IMR-90 (cell line): ENCODE measurements around the gene FAIM2. TPM values are rescaled to one million over a fixed set of nuclear protein-coding genes. Genes with fewer than 3 reads are reported as not detected.

Experiments used
- ATAC-seq: fragments of 200-7000 bp; cut with Tn5 transposase; 2 replicates; pipeline ENCODE4 v1.9.1; 2020; ENCODE audit warnings: low read depth, mild to moderate bottlenecking, moderate library complexity
- BruUV-seq: library from RNA; stranded (reverse); fragments of 400-500 nt; replicated peaks from 2 replicates; lab custom pipeline; 2021; lab: Mats Ljungman, UMichigan
- CTCF ChIA-PET: fragments of 300-600 bp; formaldehyde crosslinking; extraction: SDS; loops from one replicate; lab custom pipeline; 2021; ENCODE audit warnings: antibody characterized with exemption; lab: Yijun Ruan, JAX
- POLR2A ChIA-PET: fragments of 300-600 bp; sonication (Branson Sonifier 250); formaldehyde crosslinking; loops from one replicate; lab custom pipeline; 2022; ENCODE audit warnings: antibody characterized with exemption; ENCODE audit not compliant: unreplicated experiment; lab: Charles Lee
- DNase-seq: peaks from one replicate; pipeline ENCODE4 v3.0.0; 2013
- H2AFZ ChIP-seq: replicated peaks from 2 replicates; pipeline ENCODE3; 2013; ENCODE audit warnings: low read length, mild to moderate bottlenecking; ENCODE audit not compliant: poor library complexity
- H2AK5ac ChIP-seq: 2 replicates; pipeline ENCODE4 v1.6.1; 2013; ENCODE audit warnings: low read depth, low read length, inconsistent platforms
- H2AK9ac ChIP-seq: replicated peaks from 2 replicates; pipeline ENCODE3; 2013; ENCODE audit warnings: mild to moderate bottlenecking, low read depth, low read length, moderate library complexity; ENCODE audit not compliant: poor library complexity
- H2BK120ac ChIP-seq: 2 replicates; pipeline ENCODE4 v1.6.1; 2013; ENCODE audit warnings: low read depth, low read length, inconsistent platforms
- H2BK15ac ChIP-seq: 3 replicates; pipeline ENCODE4 v1.6.1; 2013; ENCODE audit warnings: low read depth, low read length, inconsistent platforms
- H2BK20ac ChIP-seq: 2 replicates; pipeline ENCODE4 v1.6.1; 2013; ENCODE audit warnings: low read depth, mild to moderate bottlenecking, inconsistent platforms, low read length, moderate library complexity
- H2BK5ac ChIP-seq: 2 replicates; pipeline ENCODE4 v1.6.1; 2013; ENCODE audit warnings: mild to moderate bottlenecking, low read depth, low read length, inconsistent platforms; ENCODE audit not compliant: poor library complexity, severe bottlenecking
- H3K14ac ChIP-seq: replicated peaks from 2 replicates; pipeline ENCODE4 v1.6.1; 2013; ENCODE audit warnings: low read depth, low read length, inconsistent platforms
- H3K18ac ChIP-seq: 2 replicates; pipeline ENCODE4 v1.6.1; 2013; ENCODE audit warnings: low read depth, low read length, control low read depth
- H3K23ac ChIP-seq: 2 replicates; pipeline ENCODE4 v1.6.1; 2013; ENCODE audit warnings: low read depth, low read length, inconsistent platforms
- H3K27ac ChIP-seq: 2 replicates; pipeline ENCODE4 v1.5.1; 2013; ENCODE audit warnings: mild to moderate bottlenecking, control low read depth, low read length; ENCODE audit not compliant: insufficient read depth
- H3K27me3 ChIP-seq: 2 replicates; pipeline ENCODE4 v1.6.1; 2013; ENCODE audit warnings: low read length; ENCODE audit not compliant: control insufficient read depth, insufficient read depth
- H3K36me3 ChIP-seq: 2 replicates; pipeline ENCODE4 v1.6.1; 2013; ENCODE audit warnings: low read length, mixed read lengths; ENCODE audit not compliant: control insufficient read depth, insufficient read depth
- H3K4ac ChIP-seq: 2 replicates; pipeline ENCODE4 v1.6.1; 2013; ENCODE audit warnings: low read depth, low read length, inconsistent platforms
- H3K4me1 ChIP-seq: 2 replicates; pipeline ENCODE4 v1.6.1; 2013; ENCODE audit warnings: low read length, mixed read lengths; ENCODE audit not compliant: control insufficient read depth, insufficient read depth
- H3K4me2 ChIP-seq: 2 replicates; pipeline ENCODE4 v1.6.1; 2013; ENCODE audit warnings: low read depth, mild to moderate bottlenecking, control low read depth, low read length, moderate library complexity
- H3K4me3 ChIP-seq: 2 replicates; pipeline ENCODE4 v1.5.1; 2013; ENCODE audit warnings: low read depth, mild to moderate bottlenecking, control low read depth, low read length, moderate library complexity; ENCODE audit not compliant: insufficient read depth
- H3K56ac ChIP-seq: 2 replicates; pipeline ENCODE4 v1.6.1; 2013; ENCODE audit warnings: low read length, inconsistent platforms; ENCODE audit not compliant: insufficient read depth; ENCODE audit errors: extremely low read depth
- H3K79me1 ChIP-seq, 2 experiments: 2 replicates each; pipeline ENCODE4 v1.6.1; 2013; ENCODE audit warnings: low read length in 2 of 2, inconsistent platforms in 1 of 2, low read depth in 1 of 2
- H3K9ac ChIP-seq: 2 replicates; pipeline ENCODE4 v1.6.1; 2013; ENCODE audit warnings: low read depth, low read length, control low read depth
- H3K9me1 ChIP-seq: 2 replicates; pipeline ENCODE4 v1.6.1; 2013; ENCODE audit warnings: low read length, inconsistent platforms; ENCODE audit not compliant: insufficient read depth
- H3K9me3 ChIP-seq: 2 replicates; pipeline ENCODE4 v1.6.1; 2013; ENCODE audit warnings: low read length; ENCODE audit not compliant: control insufficient read depth, insufficient read depth
- H4K20me1 ChIP-seq: 2 replicates; pipeline ENCODE4 v1.6.1; 2013; ENCODE audit warnings: low read length, inconsistent platforms; ENCODE audit not compliant: insufficient read depth
- H4K5ac ChIP-seq: 2 replicates; pipeline ENCODE4 v1.6.1; 2013; ENCODE audit warnings: mild to moderate bottlenecking, low read depth, low read length, control low read depth
- H4K8ac ChIP-seq, 2 experiments: 2 replicates each; pipeline ENCODE4 v1.6.1; 2013; ENCODE audit warnings: low read depth in 2 of 2, low read length in 2 of 2, control low read depth in 1 of 2, inconsistent platforms in 1 of 2
- H4K91ac ChIP-seq: 2 replicates; pipeline ENCODE4 v1.6.1; 2013; ENCODE audit warnings: low read depth, low read length, inconsistent platforms; ENCODE audit not compliant: insufficient read depth
- FOS ChIP-seq: fragments of 150-350 bp; IDR thresholded peaks from 2 replicates; pipeline ENCODE4 v1.6.1; 2016; ENCODE audit warnings: low read depth, low read length
- MAZ ChIP-seq: IDR thresholded peaks from 2 replicates; pipeline ENCODE4 v1.6.1; 2012; ENCODE audit warnings: low read depth, mild to moderate bottlenecking, low read length, improper control_type of control experiment, moderate library complexity, borderline replicate concordance
- NFE2L2 ChIP-seq: fragments of 150-350 bp; IDR thresholded peaks from 2 replicates; pipeline ENCODE4 v1.6.1; 2016; ENCODE audit warnings: low read depth, mild to moderate bottlenecking, low read length
- RAD21 ChIP-seq: IDR thresholded peaks from 2 replicates; pipeline ENCODE4 v1.6.1; 2012; ENCODE audit warnings: low read length, improper control_type of control experiment
- RFX5 ChIP-seq: IDR thresholded peaks from 2 replicates; pipeline ENCODE4 v1.8.0; 2012; ENCODE audit warnings: low read depth, mild to moderate bottlenecking, low read length, moderate library complexity
- SMC3 ChIP-seq: fragments of 150-350 bp; IDR thresholded peaks from 2 replicates; pipeline ENCODE4 v1.6.1; 2016; ENCODE audit warnings: low read depth, mild to moderate bottlenecking, antibody characterized with exemption, low read length, moderate library complexity
- WGBS, 2 experiments: methylation state at CpG; one replicate each; pipeline versions ENCODE4 v1.1.5 to v1.1.7; 2013; ENCODE audit warnings: missing lambda C conversion rate in 2 of 2; ENCODE audit not compliant: insufficient read length in 1 of 2; ENCODE audit errors: extremely low coverage in 2 of 2; 5-methylcytosine and 5-hydroxymethylcytosine counted together
- dilution Hi-C: fragments of 300-500 bp; cut with HindIII; formaldehyde crosslinking; loops from one replicate; pipeline ENCODE4 v1.14.3; 2018; ENCODE audit warnings: low sequenced_read_pairs; ENCODE audit not compliant: unreplicated experiment
- in situ Hi-C: fragments of 300-500 bp; cut with MboI; formaldehyde crosslinking; loops from 3 replicates; pipeline ENCODE4 v1.14.3; 2019; ENCODE audit warnings: low sequenced_read_pairs, inconsistent platforms, mixed read lengths
- intact Hi-C: fragments of 100-400 bp; cut with micrococcal nuclease; formaldehyde crosslinking; loops from 2 replicates; pipeline ENCODE4 v1.10.0; 2022
- polyA plus RNA-seq, 3 experiments: library from polyadenylated mRNA; depleted of rRNA; stranded (reverse); fragments of >200 nt; gene quantifications; 2 replicates each; pipeline ENCODE4 v1.2.3, GENCODE V29; 2012; ENCODE audit warnings: low replicate concordance in 1 of 3
- total RNA-seq: library from RNA; depleted of rRNA; stranded (reverse); fragments of >200 nt; gene quantifications from 2 replicates; pipeline ENCODE4 v1.2.3, GENCODE V29; 2012
- TF ChIP-seq, protein P1 (sequence below): conservative IDR thresholded peaks from 2 replicates; pipeline ENCODE4 v1.5.1; 2012; ENCODE audit warnings: mild to moderate bottlenecking, low read depth, low read length, improper control_type of control experiment
- TF ChIP-seq, protein P2 (sequence below): fragments of 150-350 bp; IDR thresholded peaks from 2 replicates; pipeline ENCODE4 v1.6.1; 2017; ENCODE audit warnings: mild to moderate bottlenecking, antibody characterized with exemption, low read length, low read depth

The FAIM2 gene
- total and polyA plus RNA-seq, 2 of the 4 experiments (the other 2 are of a cell fraction) = 0.72 to 5.3 TPM

DNA sequence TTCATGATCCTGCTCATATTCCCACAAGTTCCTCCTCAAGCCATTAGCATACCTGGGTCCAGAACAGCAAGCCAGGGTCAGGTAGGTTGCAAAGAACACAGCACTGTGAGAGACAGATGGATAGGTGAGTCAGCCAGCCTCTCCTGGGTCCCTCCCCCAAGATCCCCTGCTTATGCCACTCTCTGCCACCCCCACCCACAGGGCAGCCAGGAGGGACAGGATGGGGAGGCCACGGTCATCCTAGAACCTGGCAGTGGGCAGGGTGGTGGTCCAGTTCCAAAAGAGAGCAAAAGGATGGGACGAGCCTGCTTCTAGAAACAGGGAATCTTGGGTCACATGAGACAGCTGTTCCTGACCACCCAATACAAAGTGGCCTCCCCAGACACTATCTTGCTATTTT, 12.7 kb downstream of the FAIM2 start:
- no peaks in the 10 kb centered on the region for H3K9me1 ChIP-seq
- H3K9ac ChIP-seq = no peak overlapping the region
- no peak overlapping the region for H2AFZ ChIP-seq
- H4K5ac ChIP-seq = no peak overlapping the region
- no peak overlapping the region for H2AK5ac ChIP-seq
- dilution Hi-C loops = no loop called here
- no peaks in the 10 kb centered on the region; the same call in 1 of the 2 replicates for H3K4me1 ChIP-seq
- no peak overlapping the region for H2BK15ac ChIP-seq
- H3K27me3 ChIP-seq = peaks cover 47% of the 10 kb centered on the region
- H3K4me3 ChIP-seq = no peak overlapping the region
- CTCF ChIA-PET = no interaction called here
- no peak overlapping the region for H3K4ac ChIP-seq
- DNase-seq = no peak
- TF ChIP-seq, protein P1, sequence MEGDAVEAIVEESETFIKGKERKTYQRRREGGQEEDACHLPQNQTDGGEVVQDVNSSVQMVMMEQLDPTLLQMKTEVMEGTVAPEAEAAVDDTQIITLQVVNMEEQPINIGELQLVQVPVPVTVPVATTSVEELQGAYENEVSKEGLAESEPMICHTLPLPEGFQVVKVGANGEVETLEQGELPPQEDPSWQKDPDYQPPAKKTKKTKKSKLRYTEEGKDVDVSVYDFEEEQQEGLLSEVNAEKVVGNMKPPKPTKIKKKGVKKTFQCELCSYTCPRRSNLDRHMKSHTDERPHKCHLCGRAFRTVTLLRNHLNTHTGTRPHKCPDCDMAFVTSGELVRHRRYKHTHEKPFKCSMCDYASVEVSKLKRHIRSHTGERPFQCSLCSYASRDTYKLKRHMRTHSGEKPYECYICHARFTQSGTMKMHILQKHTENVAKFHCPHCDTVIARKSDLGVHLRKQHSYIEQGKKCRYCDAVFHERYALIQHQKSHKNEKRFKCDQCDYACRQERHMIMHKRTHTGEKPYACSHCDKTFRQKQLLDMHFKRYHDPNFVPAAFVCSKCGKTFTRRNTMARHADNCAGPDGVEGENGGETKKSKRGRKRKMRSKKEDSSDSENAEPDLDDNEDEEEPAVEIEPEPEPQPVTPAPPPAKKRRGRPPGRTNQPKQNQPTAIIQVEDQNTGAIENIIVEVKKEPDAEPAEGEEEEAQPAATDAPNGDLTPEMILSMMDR = no peak
- TF ChIP-seq MAZ (no peak), FOS (no peak), SMC3 (no peak), NFE2L2 (no peak), RAD21 (no peak), RFX5 (no peak)
- TF ChIP-seq, protein P2, sequence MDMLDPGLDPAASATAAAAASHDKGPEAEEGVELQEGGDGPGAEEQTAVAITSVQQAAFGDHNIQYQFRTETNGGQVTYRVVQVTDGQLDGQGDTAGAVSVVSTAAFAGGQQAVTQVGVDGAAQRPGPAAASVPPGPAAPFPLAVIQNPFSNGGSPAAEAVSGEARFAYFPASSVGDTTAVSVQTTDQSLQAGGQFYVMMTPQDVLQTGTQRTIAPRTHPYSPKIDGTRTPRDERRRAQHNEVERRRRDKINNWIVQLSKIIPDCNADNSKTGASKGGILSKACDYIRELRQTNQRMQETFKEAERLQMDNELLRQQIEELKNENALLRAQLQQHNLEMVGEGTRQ = no peak
- H3K79me1 ChIP-seq = no peaks in the 10 kb centered on the region
- no peak overlapping the region for H3K4me2 ChIP-seq
- H4K20me1 ChIP-seq = no peaks in the 10 kb centered on the region; the same call in 1 of the 2 replicates
- intact Hi-C loops = no loop called here
- H3K23ac ChIP-seq = no peak overlapping the region
- H4K8ac ChIP-seq = no peak overlapping the region
- POLR2A ChIA-PET = no interaction called here
- H3K14ac ChIP-seq = no peak overlapping the region
- no peak for ATAC-seq
- no peak overlapping the region for H2BK5ac ChIP-seq
- no peaks in the 10 kb centered on the region for H3K9me3 ChIP-seq
- no CpG with 5 or more reads among the region's 2 CpGs for WGBS, 2 experiments
- no TSS peak for BruUV-seq
- no peak overlapping the region for H2BK20ac ChIP-seq
- H4K91ac ChIP-seq = no peak overlapping the region
- no peak overlapping the region for H3K27ac ChIP-seq
- H2BK120ac ChIP-seq = no peak overlapping the region
- H3K36me3 ChIP-seq = no peaks in the 10 kb centered on the region
- in situ Hi-C loops = no loop called here
- H2AK9ac ChIP-seq = no peak overlapping the region
- H3K56ac ChIP-seq = no peak overlapping the region
- no peak overlapping the region for H3K18ac ChIP-seq
